ENCODE results near the gene PCMT1. TPM values are rescaled to one million over a fixed set of nuclear protein-coding genes. Genes with fewer than 3 reads are reported as not detected.

Gene PCMT1
- total and polyA plus RNA-seq, 9 of the 15 experiments (the other 6 are each of a cell fraction or from before 2014, with no cell fraction given): 217 to 541 (median 327) TPM

- TF ChIP-seq ZMIZ1 (IDR thresholded peaks at IDR 0.05; ENCODE audit: low read depth in 2 of 2, low read length in 2 of 2): no peak; a peak in 1 of 4 replicates
- TF ChIP-seq ZNF584 (CRISPR knock-in tag; IDR thresholded peaks at IDR 0.05; ENCODE audit: low read depth): no peak
- TF ChIP-seq, protein P1, sequence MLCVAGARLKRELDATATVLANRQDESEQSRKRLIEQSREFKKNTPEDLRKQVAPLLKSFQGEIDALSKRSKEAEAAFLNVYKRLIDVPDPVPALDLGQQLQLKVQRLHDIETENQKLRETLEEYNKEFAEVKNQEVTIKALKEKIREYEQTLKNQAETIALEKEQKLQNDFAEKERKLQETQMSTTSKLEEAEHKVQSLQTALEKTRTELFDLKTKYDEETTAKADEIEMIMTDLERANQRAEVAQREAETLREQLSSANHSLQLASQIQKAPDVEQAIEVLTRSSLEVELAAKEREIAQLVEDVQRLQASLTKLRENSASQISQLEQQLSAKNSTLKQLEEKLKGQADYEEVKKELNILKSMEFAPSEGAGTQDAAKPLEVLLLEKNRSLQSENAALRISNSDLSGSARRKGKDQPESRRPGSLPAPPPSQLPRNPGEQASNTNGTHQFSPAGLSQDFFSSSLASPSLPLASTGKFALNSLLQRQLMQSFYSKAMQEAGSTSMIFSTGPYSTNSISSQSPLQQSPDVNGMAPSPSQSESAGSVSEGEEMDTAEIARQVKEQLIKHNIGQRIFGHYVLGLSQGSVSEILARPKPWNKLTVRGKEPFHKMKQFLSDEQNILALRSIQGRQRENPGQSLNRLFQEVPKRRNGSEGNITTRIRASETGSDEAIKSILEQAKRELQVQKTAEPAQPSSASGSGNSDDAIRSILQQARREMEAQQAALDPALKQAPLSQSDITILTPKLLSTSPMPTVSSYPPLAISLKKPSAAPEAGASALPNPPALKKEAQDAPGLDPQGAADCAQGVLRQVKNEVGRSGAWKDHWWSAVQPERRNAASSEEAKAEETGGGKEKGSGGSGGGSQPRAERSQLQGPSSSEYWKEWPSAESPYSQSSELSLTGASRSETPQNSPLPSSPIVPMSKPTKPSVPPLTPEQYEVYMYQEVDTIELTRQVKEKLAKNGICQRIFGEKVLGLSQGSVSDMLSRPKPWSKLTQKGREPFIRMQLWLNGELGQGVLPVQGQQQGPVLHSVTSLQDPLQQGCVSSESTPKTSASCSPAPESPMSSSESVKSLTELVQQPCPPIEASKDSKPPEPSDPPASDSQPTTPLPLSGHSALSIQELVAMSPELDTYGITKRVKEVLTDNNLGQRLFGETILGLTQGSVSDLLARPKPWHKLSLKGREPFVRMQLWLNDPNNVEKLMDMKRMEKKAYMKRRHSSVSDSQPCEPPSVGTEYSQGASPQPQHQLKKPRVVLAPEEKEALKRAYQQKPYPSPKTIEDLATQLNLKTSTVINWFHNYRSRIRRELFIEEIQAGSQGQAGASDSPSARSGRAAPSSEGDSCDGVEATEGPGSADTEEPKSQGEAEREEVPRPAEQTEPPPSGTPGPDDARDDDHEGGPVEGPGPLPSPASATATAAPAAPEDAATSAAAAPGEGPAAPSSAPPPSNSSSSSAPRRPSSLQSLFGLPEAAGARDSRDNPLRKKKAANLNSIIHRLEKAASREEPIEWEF (CRISPR knock-in tag; IDR thresholded peaks at IDR 0.05): no peak
- no peak for TF ChIP-seq YBX1 (IDR thresholded peaks at IDR 0.05)
- no peak for TF ChIP-seq SMAD2 (IDR thresholded peaks at IDR 0.05; ENCODE audit: low read depth, low read length)
- TF ChIP-seq RAD51 (IDR thresholded peaks at IDR 0.05; ENCODE audit: borderline replicate concordance, low read depth): no peak
- TF ChIP-seq THAP7 (CRISPR knock-in tag; IDR thresholded peaks at IDR 0.05): peak; percentile 74; the same call in 1 of the 2 replicates
- TF ChIP-seq ZNF140 (CRISPR knock-in tag; IDR thresholded peaks at IDR 0.05): no peak
- TF ChIP-seq SREBF2 (CRISPR knock-in tag; IDR thresholded peaks at IDR 0.05): no peak
- no peak for TF ChIP-seq RFX7 (CRISPR knock-in tag; IDR thresholded peaks at IDR 0.05)
- TF ChIP-seq LEF1 (IDR thresholded peaks at IDR 0.05): no peak
- TF ChIP-seq PRMT5 (CRISPR knock-in tag; IDR thresholded peaks at IDR 0.05): peak; percentile 81; the same call in 1 of the 2 replicates
- TF ChIP-seq GTF3C2 (IDR thresholded peaks at IDR 0.05; ENCODE audit: borderline replicate concordance, extremely low read depth, insufficient read length): no peak
- no peak for TF ChIP-seq MEF2A (IDR thresholded peaks at IDR 0.05; ENCODE audit: control insufficient read depth, low read depth, low read length)
- TF ChIP-seq ATF4 (CRISPR knock-in tag; IDR thresholded peaks at IDR 0.05): no peak
These were observed at the start of gene PCMT1 (continued) for GRCh38 chr6:149749594-149750135.
